ENCODE results near the gene CHD3. TPM values are rescaled to one million over a fixed set of nuclear protein-coding genes. Genes with fewer than 3 reads are reported as not detected.

The CHD3 gene
- total and polyA plus RNA-seq, 2 donors from 2014 or later: 41.5 to 94.6 TPM

DNA sequence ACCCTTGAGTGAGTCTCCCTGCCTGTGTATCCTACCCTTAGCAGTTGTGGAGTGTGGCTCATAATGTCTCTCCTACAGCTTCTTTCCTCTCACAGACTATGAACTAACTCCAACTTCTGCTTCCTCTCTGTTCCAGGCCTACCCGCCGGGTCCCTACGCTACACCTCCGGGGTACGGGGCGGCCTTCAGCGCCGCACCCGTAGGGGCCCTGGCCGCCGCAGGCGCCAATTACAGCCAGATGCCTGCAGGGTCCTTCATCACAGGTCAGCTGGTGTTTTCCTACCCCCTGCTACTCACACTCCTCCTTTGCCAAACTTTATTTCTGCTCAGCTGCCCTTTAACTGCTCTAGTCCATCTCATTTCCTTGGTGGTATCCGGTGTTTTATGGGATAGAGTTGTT, 22.1 kb downstream of the CHD3 start:
- Histone ChIP-seq H3K27ac (ENCODE audit: low read depth in 2 of 2, low read length in 2 of 2) (no peak overlapping the region), H3K4me1 (ENCODE audit: control insufficient read depth in 2 of 3, insufficient read depth in 2 of 3, low read depth in 1 of 3, low read length in 3 of 3) (peaks cover 0 to 10% (median 7%) of the 10 kb centered on the region in 3 donors), H3K36me3 (ENCODE audit: control insufficient read depth in 2 of 3, insufficient read depth in 3 of 3, low read length in 3 of 3) (peaks cover 7 to 25% (median 21%) of the 10 kb centered on the region in 3 donors), H3K27me3 (ENCODE audit: control insufficient read depth, insufficient read depth, low read length) (no peaks in the 10 kb centered on the region), H3K9me3 (ENCODE audit: control insufficient read depth in 2 of 3, insufficient read depth in 1 of 3, low read length in 3 of 3) (no peaks in the 10 kb centered on the region), H3K4me3 (ENCODE audit: low read length in 3 of 3) (no peak overlapping the region), H3K9ac (ENCODE audit: low read length in 3 of 3) (no peak overlapping the region)
- DNase-seq: no peak
- no peak for FAIRE-seq
- TF ChIP-seq CTCF (IDR thresholded peaks at IDR 0.05; ENCODE audit: borderline replicate concordance, extremely low read depth, insufficient read depth): no peak
- intact Hi-C loops (cut with DNase I): loop anchor here (5.0 kb wide), 1 partner anchor 77 kb away; no protein-coding TSS in a partner anchor

- peaks cover 7 to 25% (median 17%) of the 10 kb centered on the region in 3 donors for H3K36me3 ChIP-seq (ENCODE audit: control insufficient read depth in 2 of 3, insufficient read depth in 3 of 3, low read length in 3 of 3)
- no peaks in the 10 kb centered on the region for H3K27me3 ChIP-seq (ENCODE audit: control insufficient read depth, insufficient read depth, low read length)
- no peak overlapping the region for H3K9ac ChIP-seq (ENCODE audit: low read length in 3 of 3)
- intact Hi-C loops (cut with DNase I): loop anchor here (5.0 kb wide), 1 partner anchor 76 kb away; no protein-coding TSS in a partner anchor
- H3K9me3 ChIP-seq (ENCODE audit: control insufficient read depth in 2 of 3, insufficient read depth in 1 of 3, low read length in 3 of 3): no peaks in the 10 kb centered on the region
- FAIRE-seq (no peak), DNase-seq (no peak)
- no peak overlapping the region for H3K27ac ChIP-seq (ENCODE audit: low read depth in 2 of 2, low read length in 2 of 2)
- H3K4me1 ChIP-seq (ENCODE audit: control insufficient read depth in 2 of 3, insufficient read depth in 2 of 3, low read depth in 1 of 3, low read length in 3 of 3): peaks cover 0 to 10% (median 7%) of the 10 kb centered on the region in 3 donors
- no peak for TF ChIP-seq CTCF (IDR thresholded peaks at IDR 0.05; ENCODE audit: borderline replicate concordance, extremely low read depth, insufficient read depth)
- H3K4me3 ChIP-seq (ENCODE audit: low read length in 3 of 3): no peak overlapping the region
Measured at GRCh38 chr17:7911116-7911515, 22.5 kb downstream of the CHD3 start.

DNA sequence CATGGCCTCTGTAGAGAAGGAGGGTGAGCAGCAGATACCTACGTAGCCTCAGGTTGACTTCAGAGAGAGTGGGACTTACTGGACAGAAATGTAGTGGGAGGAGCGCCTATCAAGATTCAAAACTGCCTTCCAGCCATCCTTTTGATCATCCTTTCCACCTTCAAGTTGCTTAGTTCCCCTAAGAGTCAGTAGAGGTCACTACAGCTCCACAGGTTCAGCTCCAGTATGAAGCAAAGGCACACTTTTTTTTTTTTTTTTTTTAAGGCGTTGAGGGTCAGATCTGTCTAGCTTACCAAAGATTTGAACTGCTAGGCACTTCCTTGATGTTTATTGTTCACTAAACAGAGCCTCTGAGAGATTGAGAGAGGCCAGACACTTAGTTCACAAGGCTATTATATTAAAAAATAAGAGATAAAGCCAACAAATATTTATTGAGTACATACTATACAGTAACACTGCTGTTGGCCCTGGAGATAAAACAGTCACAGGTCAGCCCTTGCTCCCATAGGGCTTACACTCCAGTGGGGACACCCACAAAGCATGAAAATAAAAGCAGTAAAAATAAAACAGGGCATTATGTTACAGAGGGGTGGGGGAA, 24.4 kb downstream of the CHD3 start:
- intact Hi-C loops (cut with DNase I): loop anchor here (5.0 kb wide), 1 partner anchor 74 kb away; no protein-coding TSS in a partner anchor
- peaks cover 7 to 9% (median 9%) of the 10 kb centered on the region in 3 donors for H3K36me3 ChIP-seq (ENCODE audit: control insufficient read depth in 2 of 3, insufficient read depth in 3 of 3, low read length in 3 of 3)
- no peaks in the 10 kb centered on the region for H3K27me3 ChIP-seq (ENCODE audit: control insufficient read depth, insufficient read depth, low read length)
- peak overlapping the region in 1 of 3 donors; percentile 15 for H3K9ac ChIP-seq (ENCODE audit: low read length in 3 of 3)
- peaks cover 0 to 15% (median 7%) of the 10 kb centered on the region in 3 donors for H3K4me1 ChIP-seq (ENCODE audit: control insufficient read depth in 2 of 3, insufficient read depth in 2 of 3, low read depth in 1 of 3, low read length in 3 of 3)
- H3K27ac ChIP-seq (ENCODE audit: low read depth in 2 of 2, low read length in 2 of 2): no peak overlapping the region
- no peaks in the 10 kb centered on the region for H3K9me3 ChIP-seq (ENCODE audit: control insufficient read depth in 2 of 3, insufficient read depth in 1 of 3, low read length in 3 of 3)
- FAIRE-seq (peak; percentile 50), DNase-seq (peak in 3 of 5 donors; percentile 50 to 88 (median 82))
- H3K4me3 ChIP-seq (ENCODE audit: low read length in 3 of 3): no peak overlapping the region
- TF ChIP-seq CTCF (IDR thresholded peaks at IDR 0.05; ENCODE audit: borderline replicate concordance, extremely low read depth, insufficient read depth): peak; percentile 69
